ENCODE results near the gene ADSS1. TPM values are rescaled to one million over a fixed set of nuclear protein-coding genes. Genes with fewer than 3 reads are reported as not detected.

ADSS1 gene
- total RNA-seq, 1 experiment from 2014 or later: 2.8 TPM

DNA sequence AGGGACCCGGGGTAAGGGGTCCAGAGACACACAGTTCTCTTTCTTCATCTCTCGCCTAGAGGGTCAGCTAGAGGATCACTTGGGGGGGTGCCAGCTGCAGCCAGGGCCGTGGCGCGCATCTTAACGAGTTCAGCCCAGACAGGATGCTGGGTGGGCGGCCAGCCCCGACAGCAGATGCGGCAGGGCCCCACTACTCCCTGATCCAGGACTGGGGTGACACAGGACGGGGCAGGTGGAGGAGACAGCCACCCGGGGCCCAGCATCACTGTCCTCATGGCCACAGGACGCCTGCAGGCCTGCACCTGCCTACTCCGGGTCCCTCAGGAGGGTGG, 58.7 kb downstream of the ADSS1 start:
- H3K9ac ChIP-seq (ENCODE audit: low read length): no peak overlapping the region
- H3K36me3 ChIP-seq (ENCODE audit: insufficient read depth, low read length): 0 out of 2 replicates have a peak, but pooled peaks cover 3% of the 10 kb centered on the region
- H2AFZ ChIP-seq (ENCODE audit: low read length): no peak overlapping the region
- no peak overlapping the region for H3K4me2 ChIP-seq (ENCODE audit: low read depth, low read length, poor library complexity, severe bottlenecking)
- H3K79me2 ChIP-seq (ENCODE audit: low read length): peaks cover 3% of the 10 kb centered on the region; the same call in 1 of the 2 replicates
- H3K9me3 ChIP-seq (ENCODE audit: low read length): no peaks in the 10 kb centered on the region
- no peak overlapping the region for H3K4me3 ChIP-seq (ENCODE audit: low read length)
- peaks cover 35% of the 10 kb centered on the region; the same call in 1 of the 2 replicates for H4K20me1 ChIP-seq (ENCODE audit: insufficient read depth, low read depth, low read length)
- H3K27ac ChIP-seq (ENCODE audit: low read length): no peak overlapping the region
- no peak for DNase-seq
- no peaks in the 10 kb centered on the region for H3K27me3 ChIP-seq (ENCODE audit: low read length)
- H3K9me2 ChIP-seq (replicated peaks; ENCODE audit: insufficient read depth, low read length): no peaks in the 10 kb centered on the region
- no peaks in the 10 kb centered on the region for H3K4me1 ChIP-seq (ENCODE audit: low read length)

DNA sequence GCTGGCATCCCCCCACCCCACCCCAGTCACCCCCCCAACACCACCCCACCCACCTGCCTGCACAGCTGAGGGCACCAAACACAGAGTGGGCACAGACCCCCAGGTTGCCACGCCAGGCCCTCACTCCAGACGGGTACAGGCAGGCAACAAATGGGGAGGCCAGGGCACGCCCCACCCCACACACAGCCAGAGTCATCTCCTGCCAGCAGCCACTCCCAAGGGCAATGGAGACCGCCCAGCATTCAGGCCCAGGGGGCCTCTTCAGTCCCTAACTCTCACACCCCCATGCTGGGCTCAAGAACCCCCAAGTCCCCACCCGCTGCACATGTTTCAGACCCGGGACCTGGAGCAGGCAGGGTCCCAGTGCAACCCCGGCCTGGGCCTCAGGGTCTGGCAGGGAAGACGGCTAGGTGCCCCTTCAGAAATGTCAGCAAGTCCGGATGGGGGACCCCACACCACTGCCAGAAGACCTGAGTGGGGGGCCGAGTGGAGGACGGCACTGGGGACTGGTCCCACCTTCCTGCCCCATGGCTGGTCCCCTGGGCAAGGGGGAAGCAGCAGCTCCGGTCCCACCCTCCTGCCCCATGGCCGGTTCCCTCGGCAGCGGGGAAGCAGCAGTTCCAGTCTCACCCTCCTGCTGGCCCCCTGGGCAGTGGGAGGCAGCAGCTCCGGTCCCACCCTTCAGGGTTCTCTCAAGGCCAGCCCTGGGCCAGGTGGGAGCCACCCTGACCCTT, 59.6 kb downstream of the ADSS1 start:
- Histone ChIP-seq H3K9ac (ENCODE audit: low read length) (no peak overlapping the region), H3K4me1 (ENCODE audit: low read length) (no peaks in the 10 kb centered on the region), H3K4me3 (ENCODE audit: low read length) (no peak overlapping the region), H3K27ac (ENCODE audit: low read length) (no peak overlapping the region), H3K4me2 (ENCODE audit: low read depth, low read length, poor library complexity, severe bottlenecking) (no peak overlapping the region), H4K20me1 (ENCODE audit: insufficient read depth, low read depth, low read length) (peaks cover 32% of the 10 kb centered on the region; the same call in 1 of the 2 replicates), H3K79me2 (ENCODE audit: low read length) (peaks cover 7% of the 10 kb centered on the region; the same call in 1 of the 2 replicates), H3K36me3 (ENCODE audit: insufficient read depth, low read length) (no peaks in the 10 kb centered on the region), H3K9me2 (replicated peaks; ENCODE audit: insufficient read depth, low read length) (no peaks in the 10 kb centered on the region), H3K9me3 (ENCODE audit: low read length) (no peaks in the 10 kb centered on the region), H3K27me3 (ENCODE audit: low read length) (no peaks in the 10 kb centered on the region), H2AFZ (ENCODE audit: low read length) (no peak overlapping the region)
- DNase-seq: no peak

DNA sequence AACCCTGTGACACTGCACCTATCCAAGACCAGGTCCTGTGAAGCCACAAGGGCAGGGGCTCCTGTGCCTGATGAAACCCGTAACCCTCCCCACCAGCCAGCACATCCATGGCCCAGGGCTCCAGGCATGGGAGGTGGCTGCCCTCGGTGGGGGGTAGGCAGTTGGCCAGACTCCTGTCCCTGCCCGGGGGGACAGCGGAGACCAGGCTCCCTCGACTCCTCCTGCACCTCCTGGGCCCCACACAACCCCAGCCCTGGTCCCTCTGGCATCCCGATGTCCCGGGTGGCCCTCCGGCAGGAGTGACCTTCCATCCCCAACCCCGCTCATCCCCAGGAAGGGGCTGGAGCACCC, 60.2 kb downstream of the ADSS1 start:
- Histone ChIP-seq H3K36me3 (ENCODE audit: insufficient read depth, low read length) (no peaks in the 10 kb centered on the region), H3K27me3 (ENCODE audit: low read length) (no peaks in the 10 kb centered on the region), H4K20me1 (ENCODE audit: insufficient read depth, low read depth, low read length) (peaks cover 35% of the 10 kb centered on the region; the same call in 1 of the 2 replicates), H3K9me2 (replicated peaks; ENCODE audit: insufficient read depth, low read length) (no peaks in the 10 kb centered on the region), H3K9me3 (ENCODE audit: low read length) (no peaks in the 10 kb centered on the region), H3K4me3 (ENCODE audit: low read length) (no peak overlapping the region), H3K9ac (ENCODE audit: low read length) (no peak overlapping the region), H3K79me2 (ENCODE audit: low read length) (peaks cover 11% of the 10 kb centered on the region; the same call in 1 of the 2 replicates), H3K4me1 (ENCODE audit: low read length) (no peaks in the 10 kb centered on the region), H3K4me2 (ENCODE audit: low read depth, low read length, poor library complexity, severe bottlenecking) (no peak overlapping the region), H3K27ac (ENCODE audit: low read length) (no peak overlapping the region), H2AFZ (ENCODE audit: low read length) (no peak overlapping the region)
- no peak for DNase-seq

DNA sequence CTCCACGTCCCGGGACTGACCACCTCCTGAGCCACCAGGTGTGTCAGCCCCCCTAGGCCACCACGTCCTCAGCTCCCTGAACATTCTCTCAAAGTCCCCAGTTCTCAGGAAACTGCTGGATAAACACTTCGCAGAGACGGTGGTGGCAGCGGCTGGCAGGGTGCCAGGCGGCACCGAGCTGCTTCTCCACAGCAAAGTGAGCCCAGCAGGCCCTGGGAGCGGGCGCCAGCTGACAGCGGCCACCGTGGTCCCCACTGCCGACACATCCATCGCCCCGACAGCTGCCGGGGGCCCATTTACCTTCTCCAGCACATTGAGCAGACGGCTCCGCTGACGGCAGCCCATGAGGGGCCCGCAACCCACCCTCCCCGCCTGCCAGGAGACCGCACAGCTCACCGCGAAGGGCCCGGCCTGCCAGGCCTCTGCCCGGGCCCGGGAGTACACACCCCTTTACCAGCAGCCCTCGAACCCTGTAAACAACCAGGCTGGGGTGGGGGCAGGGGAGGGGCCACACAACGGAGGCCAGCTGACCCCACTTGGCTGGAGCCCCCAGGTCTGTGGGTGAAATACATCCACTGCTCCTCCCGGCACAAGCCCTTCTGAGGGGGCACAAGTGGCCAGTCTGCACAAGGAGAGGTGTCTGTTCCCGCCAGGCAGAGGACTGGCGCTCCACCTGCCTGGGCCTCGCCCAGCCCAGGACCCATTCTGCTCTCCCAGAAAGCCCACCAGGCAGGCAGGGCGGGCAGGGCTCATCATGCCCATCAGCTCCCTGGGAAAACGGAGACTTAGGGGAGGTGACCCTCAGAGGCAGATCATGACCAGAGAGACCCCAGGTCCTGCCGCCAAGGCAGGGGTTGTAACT, 61.0 kb downstream of the ADSS1 start:
- no peak overlapping the region for H3K4me3 ChIP-seq (ENCODE audit: low read length)
- no peaks in the 10 kb centered on the region for H3K9me2 ChIP-seq (replicated peaks; ENCODE audit: insufficient read depth, low read length)
- peaks cover 19% of the 10 kb centered on the region for H3K79me2 ChIP-seq (ENCODE audit: low read length)
- no peaks in the 10 kb centered on the region for H3K27me3 ChIP-seq (ENCODE audit: low read length)
- H3K36me3 ChIP-seq (ENCODE audit: insufficient read depth, low read length): no peaks in the 10 kb centered on the region
- no peaks in the 10 kb centered on the region for H3K9me3 ChIP-seq (ENCODE audit: low read length)
- H4K20me1 ChIP-seq (ENCODE audit: insufficient read depth, low read depth, low read length): peaks cover 44% of the 10 kb centered on the region; the same call in 1 of the 2 replicates
- H3K9ac ChIP-seq (ENCODE audit: low read length): no peak overlapping the region
- no peaks in the 10 kb centered on the region for H3K4me1 ChIP-seq (ENCODE audit: low read length)
- H3K27ac ChIP-seq (ENCODE audit: low read length): no peak overlapping the region
- DNase-seq: no peak
- H2AFZ ChIP-seq (ENCODE audit: low read length): no peak overlapping the region
- H3K4me2 ChIP-seq (ENCODE audit: low read depth, low read length, poor library complexity, severe bottlenecking): no peak overlapping the region

DNA sequence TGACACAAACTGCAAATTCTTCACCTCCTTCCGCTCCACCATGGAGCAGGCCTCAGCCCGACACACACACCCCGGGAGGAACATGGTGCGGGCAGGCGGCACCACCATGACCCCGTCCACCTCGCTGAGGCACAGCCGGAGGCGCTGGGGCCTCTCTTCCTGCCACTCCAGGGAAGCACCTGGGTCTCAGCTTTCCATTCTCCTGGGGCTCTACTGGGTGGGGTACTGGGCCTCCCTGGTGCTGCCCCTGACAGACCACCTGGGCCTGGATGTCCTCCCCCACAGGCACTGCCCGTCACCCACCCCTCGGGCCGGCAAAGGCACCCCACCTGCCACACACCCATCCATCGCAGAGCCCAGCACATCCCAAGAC, 61.7 kb downstream of the ADSS1 start:
- Histone ChIP-seq H3K9ac (ENCODE audit: low read length) (no peak overlapping the region), H3K79me2 (ENCODE audit: low read length) (peaks cover 24% of the 10 kb centered on the region), H3K9me3 (ENCODE audit: low read length) (no peaks in the 10 kb centered on the region), H3K9me2 (replicated peaks; ENCODE audit: insufficient read depth, low read length) (no peaks in the 10 kb centered on the region), H3K4me1 (ENCODE audit: low read length) (no peaks in the 10 kb centered on the region), H3K36me3 (ENCODE audit: insufficient read depth, low read length) (no peaks in the 10 kb centered on the region), H3K4me2 (ENCODE audit: low read depth, low read length, poor library complexity, severe bottlenecking) (no peak overlapping the region), H3K27ac (ENCODE audit: low read length) (no peak overlapping the region), H4K20me1 (ENCODE audit: insufficient read depth, low read depth, low read length) (peaks cover 50% of the 10 kb centered on the region; the same call in 1 of the 2 replicates), H3K27me3 (ENCODE audit: low read length) (no peaks in the 10 kb centered on the region), H2AFZ (ENCODE audit: low read length) (no peak overlapping the region), H3K4me3 (ENCODE audit: low read length) (no peak overlapping the region)
- no peak for DNase-seq

DNA sequence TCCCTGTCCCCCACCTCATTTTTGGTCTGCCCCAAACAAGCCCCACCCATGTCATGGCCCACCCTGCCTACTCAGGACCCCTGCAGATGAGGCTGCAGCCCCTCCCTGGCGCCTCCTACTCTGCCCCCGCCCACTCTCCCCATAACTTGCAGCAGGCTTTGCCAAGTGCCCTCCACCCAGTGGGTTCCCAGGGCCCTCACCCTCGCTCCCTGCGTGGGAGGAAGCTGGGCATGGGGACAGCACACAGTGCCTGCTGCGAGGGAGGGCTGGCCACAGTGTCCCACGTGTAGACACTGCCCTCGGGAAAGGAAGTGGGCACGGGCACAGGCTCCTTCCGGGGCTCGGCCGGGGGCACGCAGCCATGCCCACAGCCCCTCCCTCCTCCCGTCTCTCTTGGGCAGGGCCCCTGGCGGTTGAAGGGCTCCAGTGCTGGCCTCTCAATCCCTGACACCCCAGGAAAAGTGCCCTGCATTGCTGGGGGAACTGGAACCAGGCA, 62.1 kb downstream of the ADSS1 start:
- no peaks in the 10 kb centered on the region for H3K9me3 ChIP-seq (ENCODE audit: low read length)
- no peak overlapping the region for H3K27ac ChIP-seq (ENCODE audit: low read length)
- H2AFZ ChIP-seq (ENCODE audit: low read length): no peak overlapping the region
- no peak overlapping the region for H3K4me2 ChIP-seq (ENCODE audit: low read depth, low read length, poor library complexity, severe bottlenecking)
- no peak overlapping the region for H3K9ac ChIP-seq (ENCODE audit: low read length)
- H3K9me2 ChIP-seq (replicated peaks; ENCODE audit: insufficient read depth, low read length): no peaks in the 10 kb centered on the region
- no peak for DNase-seq
- no peaks in the 10 kb centered on the region for H3K27me3 ChIP-seq (ENCODE audit: low read length)
- H3K36me3 ChIP-seq (ENCODE audit: insufficient read depth, low read length): no peaks in the 10 kb centered on the region
- H4K20me1 ChIP-seq (ENCODE audit: insufficient read depth, low read depth, low read length): peaks cover 54% of the 10 kb centered on the region; the same call in 1 of the 2 replicates
- H3K4me3 ChIP-seq (ENCODE audit: low read length): no peak overlapping the region
- no peaks in the 10 kb centered on the region for H3K4me1 ChIP-seq (ENCODE audit: low read length)
- peaks cover 28% of the 10 kb centered on the region for H3K79me2 ChIP-seq (ENCODE audit: low read length)

DNA sequence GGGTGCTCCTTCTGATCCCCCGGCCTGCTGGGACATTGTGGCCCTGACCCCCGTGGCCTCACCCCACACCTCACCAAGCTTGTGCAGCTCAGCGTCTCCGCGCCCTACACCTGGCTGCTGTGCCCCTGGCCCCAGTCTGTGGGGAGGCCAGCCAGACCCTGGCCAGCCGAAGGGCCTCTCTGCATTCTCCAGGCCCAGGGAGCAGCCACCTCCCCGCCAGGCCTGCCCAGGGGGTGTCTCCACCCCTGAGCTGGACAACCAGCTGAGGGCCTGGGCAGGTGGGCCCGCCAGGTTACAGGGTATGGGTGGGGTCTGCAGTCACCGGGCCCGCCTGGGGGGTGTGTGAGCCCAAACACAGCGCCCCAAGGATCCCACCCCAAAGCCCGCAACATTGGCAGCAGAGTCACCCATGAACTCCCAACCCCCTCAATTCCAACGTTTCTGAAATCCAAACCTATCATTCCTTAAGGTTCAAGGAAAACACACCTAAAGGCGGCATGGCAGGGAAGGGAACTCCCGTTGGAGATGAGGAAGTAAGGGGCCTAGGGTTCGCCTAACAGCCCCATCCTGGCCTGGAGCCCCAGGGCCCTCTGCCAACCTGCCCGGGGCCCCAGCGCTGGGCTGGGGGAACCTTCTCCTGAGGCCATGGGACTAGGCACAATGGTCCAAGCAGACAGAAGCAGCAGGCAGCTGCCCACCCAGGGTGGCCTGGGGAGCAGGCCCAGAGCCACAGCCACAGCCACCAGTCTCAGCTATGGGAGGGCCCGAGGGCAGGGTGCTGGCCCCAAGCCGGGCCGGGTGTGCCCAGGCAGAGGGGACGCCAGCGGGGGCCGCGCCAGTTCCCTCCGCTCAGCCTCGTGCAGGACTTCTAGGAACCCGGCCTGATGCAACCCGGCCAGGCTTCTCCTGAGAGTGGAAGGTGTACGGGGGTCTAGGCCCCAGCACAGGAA, 63.0 kb downstream of the ADSS1 start:
- Histone ChIP-seq H3K36me3 (ENCODE audit: insufficient read depth, low read length) (no peaks in the 10 kb centered on the region), H3K9me3 (ENCODE audit: low read length) (no peaks in the 10 kb centered on the region), H3K79me2 (ENCODE audit: low read length) (peaks cover 37% of the 10 kb centered on the region), H2AFZ (ENCODE audit: low read length) (no peak overlapping the region), H3K4me1 (ENCODE audit: low read length) (no peaks in the 10 kb centered on the region), H3K9ac (ENCODE audit: low read length) (no peak overlapping the region), H3K4me3 (ENCODE audit: low read length) (no peak overlapping the region), H3K4me2 (ENCODE audit: low read depth, low read length, poor library complexity, severe bottlenecking) (no peak overlapping the region), H3K27ac (ENCODE audit: low read length) (no peak overlapping the region), H4K20me1 (ENCODE audit: insufficient read depth, low read depth, low read length) (peaks cover 58% of the 10 kb centered on the region; the same call in 1 of the 2 replicates), H3K9me2 (replicated peaks; ENCODE audit: insufficient read depth, low read length) (no peaks in the 10 kb centered on the region), H3K27me3 (ENCODE audit: low read length) (no peaks in the 10 kb centered on the region)
- no peak for DNase-seq

All from Karpas-422 (cell line).